Measurements from ENCODE around the gene NCOA3. TPM values are rescaled to one million over a fixed set of nuclear protein-coding genes. Genes with fewer than 3 reads are reported as not detected.

NCOA3 gene
- total RNA-seq, 3 donors from 2014 or later = 40.6 to 57.1 (median 45.1) TPM

DNA sequence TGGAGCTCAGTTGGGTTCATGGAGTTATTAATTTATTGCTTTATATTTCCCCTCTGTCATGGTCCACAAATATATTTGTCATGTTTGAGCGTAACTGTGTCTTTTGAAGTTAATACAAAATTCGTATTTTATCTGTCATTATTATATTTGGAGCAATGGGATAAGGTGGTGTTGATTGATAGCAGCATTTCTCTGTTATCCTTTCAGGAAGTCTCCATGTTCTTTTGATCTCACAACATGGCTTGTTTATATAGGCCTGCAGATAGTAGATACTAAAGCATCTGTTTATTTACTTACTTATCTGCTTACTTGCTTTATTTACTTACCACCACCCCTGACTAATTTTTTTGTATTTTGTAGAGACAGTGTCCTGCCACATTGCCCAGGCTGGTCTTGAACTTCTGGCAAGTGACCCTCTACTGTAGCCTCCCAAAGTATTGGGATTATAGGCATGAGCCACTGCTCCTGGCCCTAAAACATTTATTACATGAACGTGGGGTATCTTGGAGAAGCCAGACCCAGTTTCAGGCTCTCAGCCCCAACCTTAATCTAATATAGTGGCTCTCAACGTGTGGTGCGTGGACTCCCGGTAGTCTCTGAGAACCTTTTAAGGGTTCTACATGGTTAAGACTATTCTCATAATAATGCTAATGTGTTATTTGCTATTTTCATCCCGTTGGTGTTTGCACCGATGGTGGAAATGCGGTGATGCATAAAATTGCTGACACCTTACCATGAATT lies 104.2 kb downstream of the NCOA3 start:
- intact Hi-C loops (cut with DNase I; ENCODE audit: low total_unique reads) = no loop called here
- Histone ChIP-seq H3K27me3 (no peaks in the 10 kb centered on the region), H3K36me3 (no peaks in the 10 kb centered on the region), H3K9me3 (no peaks in the 10 kb centered on the region), H3K4me1 (no peaks in the 10 kb centered on the region), H3K27ac (no peak overlapping the region), H3K4me3 (no peak overlapping the region)
- TF ChIP-seq POLR2AphosphoS5 (IDR thresholded peaks at IDR 0.05) = no peak
- no peak for DNase-seq (ENCODE audit: low spot score in 2 of 2)

GRCh38 chr20:47606414-47606982 lies 104.8 kb downstream of the NCOA3 start:
- no peak for DNase-seq (ENCODE audit: low spot score in 2 of 2)
- H3K9me3 ChIP-seq = no peaks in the 10 kb centered on the region
- no peaks in the 10 kb centered on the region for H3K4me1 ChIP-seq
- no peaks in the 10 kb centered on the region for H3K27me3 ChIP-seq
- intact Hi-C loops (cut with DNase I; ENCODE audit: low total_unique reads) = no loop called here
- H3K36me3 ChIP-seq = no peaks in the 10 kb centered on the region
- no peak overlapping the region for H3K27ac ChIP-seq
- TF ChIP-seq CTCF (IDR thresholded peaks at IDR 0.05) = no peak
- TF ChIP-seq POLR2AphosphoS5 (IDR thresholded peaks at IDR 0.05) = no peak
- no peak for TF ChIP-seq POLR2A (IDR thresholded peaks at IDR 0.05)
- H3K4me3 ChIP-seq = no peak overlapping the region

DNA sequence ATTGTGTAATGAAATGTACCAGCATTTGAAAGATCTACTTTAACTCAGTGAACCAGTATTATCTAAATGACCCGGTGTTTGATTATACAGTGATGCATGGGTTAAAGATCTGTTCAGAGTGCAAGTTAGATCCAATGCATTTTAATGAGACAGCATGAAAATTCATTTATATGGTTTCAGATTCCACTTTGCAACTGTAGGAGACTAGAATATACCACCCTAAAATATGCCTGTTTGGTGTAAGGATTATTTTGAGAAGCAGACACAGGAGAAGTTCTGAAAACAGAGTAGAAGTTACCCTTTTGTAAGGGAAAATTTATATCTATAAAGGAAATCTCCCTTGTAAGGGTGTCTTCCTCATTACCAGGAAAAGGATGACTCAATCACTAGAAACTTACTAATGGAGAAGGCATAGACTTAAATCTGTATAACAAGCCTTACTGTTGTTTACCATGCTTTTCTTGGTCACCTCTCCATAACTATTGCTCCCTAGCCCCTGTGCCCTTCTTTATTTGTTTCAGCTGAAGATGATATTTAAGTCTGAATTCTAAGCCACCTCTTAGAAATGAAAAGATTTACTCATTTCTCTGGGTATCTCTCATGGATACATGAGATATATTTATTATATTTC lies 105.4 kb downstream of the NCOA3 start:
- Histone ChIP-seq H3K9me3 (no peaks in the 10 kb centered on the region), H3K27me3 (no peaks in the 10 kb centered on the region), H3K4me1 (no peaks in the 10 kb centered on the region), H3K4me3 (no peak overlapping the region), H3K36me3 (no peaks in the 10 kb centered on the region), H3K27ac (no peak overlapping the region)
- no peak for DNase-seq (ENCODE audit: low spot score in 2 of 2)
- intact Hi-C loops (cut with DNase I; ENCODE audit: low total_unique reads) = no loop called here
- TF ChIP-seq POLR2AphosphoS5 (IDR thresholded peaks at IDR 0.05) = no peak
- TF ChIP-seq POLR2A (IDR thresholded peaks at IDR 0.05) = no peak
- no peak for TF ChIP-seq CTCF (IDR thresholded peaks at IDR 0.05)

GRCh38 chr20:47609001-47609400 lies 107.3 kb downstream of the NCOA3 start:
- Histone ChIP-seq H3K27me3 (no peaks in the 10 kb centered on the region), H3K9me3 (no peaks in the 10 kb centered on the region), H3K4me3 (no peak overlapping the region), H3K27ac (no peak overlapping the region), H3K4me1 (no peaks in the 10 kb centered on the region), H3K36me3 (no peaks in the 10 kb centered on the region)
- no peak for DNase-seq (ENCODE audit: low spot score in 2 of 2)
- TF ChIP-seq CTCF (IDR thresholded peaks at IDR 0.05) (no peak), POLR2A (IDR thresholded peaks at IDR 0.05) (no peak), POLR2AphosphoS5 (IDR thresholded peaks at IDR 0.05) (no peak)
- intact Hi-C loops (cut with DNase I; ENCODE audit: low total_unique reads) = no loop called here

DNA sequence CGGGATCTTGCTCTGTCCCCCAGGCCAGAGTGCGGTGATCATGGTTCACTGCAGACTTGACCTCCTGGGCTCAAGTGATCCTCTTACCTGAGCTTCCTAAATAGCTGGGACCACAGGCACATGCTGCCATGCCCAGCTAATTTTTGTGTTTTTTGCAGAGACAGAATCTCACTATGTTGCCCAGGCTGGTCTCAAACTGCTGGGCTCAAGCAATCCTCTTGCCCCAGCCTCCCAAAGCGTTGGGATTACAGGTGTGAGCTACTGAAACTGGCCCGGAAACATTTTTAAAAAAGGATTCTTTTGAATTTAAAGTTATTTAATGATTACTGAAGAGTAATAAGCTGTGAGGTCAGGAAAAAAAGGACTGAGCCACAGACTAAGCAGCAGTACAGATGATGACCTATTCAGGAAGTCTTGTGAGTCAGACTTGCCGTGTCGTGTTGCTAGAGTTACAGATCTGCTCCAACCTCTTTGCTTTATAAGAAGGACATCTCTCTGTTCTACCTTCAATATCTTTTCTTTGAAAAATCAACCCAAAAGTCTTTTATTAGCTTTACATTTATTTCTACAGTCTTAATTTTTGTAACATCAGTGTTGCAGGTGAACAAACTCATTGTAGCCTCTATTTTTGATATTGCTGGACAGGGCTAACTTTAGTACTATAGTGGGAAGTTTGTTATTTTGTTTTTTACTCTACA lies 108.7 kb downstream of the NCOA3 start:
- no peak overlapping the region for H3K27ac ChIP-seq
- no peaks in the 10 kb centered on the region for H3K4me1 ChIP-seq
- no peak overlapping the region for H3K4me3 ChIP-seq
- H3K9me3 ChIP-seq = no peaks in the 10 kb centered on the region
- no peak for DNase-seq (ENCODE audit: low spot score in 2 of 2)
- no peaks in the 10 kb centered on the region for H3K27me3 ChIP-seq
- intact Hi-C loops (cut with DNase I; ENCODE audit: low total_unique reads) = no loop called here
- H3K36me3 ChIP-seq = no peaks in the 10 kb centered on the region
- TF ChIP-seq POLR2AphosphoS5 (IDR thresholded peaks at IDR 0.05) (no peak), POLR2A (IDR thresholded peaks at IDR 0.05) (no peak), CTCF (IDR thresholded peaks at IDR 0.05) (no peak)
